Panc1 (cell line): ENCODE data around the gene TTLL6.

ENCODE experiments used
- CTCF ChIP-seq: fragments of 450-650 bp; IDR thresholded peaks from 2 replicates; pipeline ENCODE4 v1.5.1; 2017; ENCODE audit warnings: mild to moderate bottlenecking
- POLR2AphosphoS5 ChIP-seq: IDR thresholded peaks from 2 replicates; pipeline ENCODE4 v1.6.1; 2012; ENCODE audit warnings: mild to moderate bottlenecking, low read depth, low read length, moderate library complexity
- REST ChIP-seq, 2 experiments: IDR thresholded peaks; 2 replicates each; pipeline ENCODE4 v1.6.1; 2011 to 2012; ENCODE audit warnings: low read depth in 2 of 2, control low read depth in 1 of 2, low read length in 1 of 2, mild to moderate bottlenecking in 1 of 2, moderate library complexity in 1 of 2; ENCODE audit not compliant: insufficient read depth in 1 of 2
- TCF7L2 ChIP-seq: IDR thresholded peaks from 2 replicates; pipeline ENCODE4 v1.6.1; 2011; ENCODE audit warnings: mild to moderate bottlenecking, low read depth, low read length, inconsistent platforms

GRCh38 chr17:48730240-48730550 lies 86.8 kb downstream of the TTLL6 start:
- TF ChIP-seq CTCF (no peak), POLR2AphosphoS5 (no peak), REST (IDR thresholded peaks at IDR 0.05; ENCODE audit: insufficient read depth in 1 of 2, low read depth in 2 of 2, low read length in 1 of 2) (no peak), TCF7L2 (no peak)
